NCI-H2196 treated with DMSO at 0.1 percent for 48 hours (cell line): ENCODE measurements around the gene EPN2.

Source experiments
- DNase-seq: peaks from one replicate; lab custom pipeline; 2025; ENCODE audit not compliant: unreplicated experiment; lab: John Stamatoyannopoulos, UW

Gene EPN2

DNA sequence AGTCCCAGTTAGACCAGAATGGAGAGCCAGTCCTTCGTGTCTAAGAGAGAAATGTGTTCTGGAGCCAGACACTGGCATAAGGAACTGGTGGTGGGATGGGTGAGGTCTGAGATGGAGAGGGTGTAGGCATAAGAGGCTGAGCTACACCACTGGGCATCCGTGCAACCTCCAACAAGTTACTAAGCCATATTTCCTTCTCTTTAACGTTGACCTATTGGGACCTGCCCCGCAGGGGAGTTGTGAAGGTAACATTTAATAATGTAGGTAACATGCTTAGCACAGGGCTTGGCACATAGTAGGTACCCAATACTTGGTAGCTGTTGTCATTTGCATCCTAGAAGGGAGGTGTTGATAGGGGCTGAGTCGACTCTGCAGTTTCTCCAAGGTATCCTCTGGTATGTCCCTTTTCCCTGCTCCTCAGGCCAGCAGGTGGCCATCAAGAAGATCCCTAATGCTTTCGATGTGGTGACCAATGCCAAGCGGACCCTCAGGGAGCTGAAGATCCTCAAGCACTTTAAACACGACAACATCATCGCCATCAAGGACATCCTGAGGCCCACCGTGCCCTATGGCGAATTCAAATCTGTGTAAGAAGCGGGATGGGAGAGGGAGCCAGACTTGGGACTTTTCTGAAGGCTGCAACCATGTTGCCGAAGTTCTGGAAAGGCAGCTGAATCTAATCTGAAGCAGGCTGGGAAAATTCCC is 142.3 kb downstream of the EPN2 start:
- no peak for DNase-seq

DNA sequence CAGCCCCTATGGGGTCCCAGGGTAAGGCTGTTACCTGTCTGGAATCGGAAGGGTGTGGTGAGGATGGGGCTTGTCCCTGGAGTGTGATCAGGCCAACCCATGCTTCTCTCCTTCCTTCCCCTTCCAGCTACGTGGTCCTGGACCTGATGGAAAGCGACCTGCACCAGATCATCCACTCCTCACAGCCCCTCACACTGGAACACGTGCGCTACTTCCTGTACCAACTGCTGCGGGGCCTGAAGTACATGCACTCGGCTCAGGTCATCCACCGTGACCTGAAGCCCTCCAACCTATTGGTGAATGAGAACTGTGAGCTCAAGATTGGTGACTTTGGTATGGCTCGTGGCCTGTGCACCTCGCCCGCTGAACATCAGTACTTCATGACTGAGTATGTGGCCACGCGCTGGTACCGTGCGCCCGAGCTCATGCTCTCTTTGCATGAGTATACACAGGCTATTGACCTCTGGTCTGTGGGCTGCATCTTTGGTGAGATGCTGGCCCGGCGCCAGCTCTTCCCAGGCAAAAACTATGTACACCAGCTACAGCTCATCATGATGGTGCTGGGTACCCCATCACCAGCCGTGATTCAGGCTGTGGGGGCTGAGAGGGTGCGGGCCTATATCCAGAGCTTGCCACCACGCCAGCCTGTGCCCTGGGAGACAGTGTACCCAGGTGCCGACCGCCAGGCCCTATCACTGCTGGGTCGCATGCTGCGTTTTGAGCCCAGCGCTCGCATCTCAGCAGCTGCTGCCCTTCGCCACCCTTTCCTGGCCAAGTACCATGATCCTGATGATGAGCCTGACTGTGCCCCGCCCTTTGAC is 143.5 kb downstream of the EPN2 start:
- no peak for DNase-seq

DNA sequence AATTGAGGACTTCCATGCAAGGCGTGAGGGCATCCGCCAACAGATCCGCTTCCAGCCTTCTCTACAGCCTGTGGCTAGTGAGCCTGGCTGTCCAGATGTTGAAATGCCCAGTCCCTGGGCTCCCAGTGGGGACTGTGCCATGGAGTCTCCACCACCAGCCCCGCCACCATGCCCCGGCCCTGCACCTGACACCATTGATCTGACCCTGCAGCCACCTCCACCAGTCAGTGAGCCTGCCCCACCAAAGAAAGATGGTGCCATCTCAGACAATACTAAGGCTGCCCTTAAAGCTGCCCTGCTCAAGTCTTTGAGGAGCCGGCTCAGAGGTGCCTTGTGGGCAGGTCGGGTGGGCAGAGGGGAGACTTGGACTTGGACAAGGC is 144.2 kb downstream of the EPN2 start:
- DNase-seq = no peak

DNA sequence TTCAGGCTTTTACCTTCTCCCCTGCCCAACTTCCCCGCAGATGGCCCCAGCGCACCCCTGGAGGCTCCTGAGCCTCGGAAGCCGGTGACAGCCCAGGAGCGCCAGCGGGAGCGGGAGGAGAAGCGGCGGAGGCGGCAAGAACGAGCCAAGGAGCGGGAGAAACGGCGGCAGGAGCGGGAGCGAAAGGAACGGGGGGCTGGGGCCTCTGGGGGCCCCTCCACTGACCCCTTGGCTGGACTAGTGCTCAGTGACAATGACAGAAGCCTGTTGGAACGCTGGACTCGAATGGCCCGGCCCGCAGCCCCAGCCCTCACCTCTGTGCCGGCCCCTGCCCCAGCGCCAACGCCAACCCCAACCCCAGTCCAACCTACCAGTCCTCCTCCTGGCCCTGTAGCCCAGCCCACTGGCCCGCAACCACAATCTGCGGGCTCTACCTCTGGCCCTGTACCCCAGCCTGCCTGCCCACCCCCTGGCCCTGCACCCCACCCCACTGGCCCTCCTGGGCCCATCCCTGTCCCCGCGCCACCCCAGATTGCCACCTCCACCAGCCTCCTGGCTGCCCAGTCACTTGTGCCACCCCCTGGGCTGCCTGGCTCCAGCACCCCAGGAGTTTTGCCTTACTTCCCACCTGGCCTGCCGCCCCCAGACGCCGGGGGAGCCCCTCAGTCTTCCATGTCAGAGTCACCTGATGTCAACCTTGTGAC is 144.7 kb downstream of the EPN2 start:
- DNase-seq = no peak

DNA sequence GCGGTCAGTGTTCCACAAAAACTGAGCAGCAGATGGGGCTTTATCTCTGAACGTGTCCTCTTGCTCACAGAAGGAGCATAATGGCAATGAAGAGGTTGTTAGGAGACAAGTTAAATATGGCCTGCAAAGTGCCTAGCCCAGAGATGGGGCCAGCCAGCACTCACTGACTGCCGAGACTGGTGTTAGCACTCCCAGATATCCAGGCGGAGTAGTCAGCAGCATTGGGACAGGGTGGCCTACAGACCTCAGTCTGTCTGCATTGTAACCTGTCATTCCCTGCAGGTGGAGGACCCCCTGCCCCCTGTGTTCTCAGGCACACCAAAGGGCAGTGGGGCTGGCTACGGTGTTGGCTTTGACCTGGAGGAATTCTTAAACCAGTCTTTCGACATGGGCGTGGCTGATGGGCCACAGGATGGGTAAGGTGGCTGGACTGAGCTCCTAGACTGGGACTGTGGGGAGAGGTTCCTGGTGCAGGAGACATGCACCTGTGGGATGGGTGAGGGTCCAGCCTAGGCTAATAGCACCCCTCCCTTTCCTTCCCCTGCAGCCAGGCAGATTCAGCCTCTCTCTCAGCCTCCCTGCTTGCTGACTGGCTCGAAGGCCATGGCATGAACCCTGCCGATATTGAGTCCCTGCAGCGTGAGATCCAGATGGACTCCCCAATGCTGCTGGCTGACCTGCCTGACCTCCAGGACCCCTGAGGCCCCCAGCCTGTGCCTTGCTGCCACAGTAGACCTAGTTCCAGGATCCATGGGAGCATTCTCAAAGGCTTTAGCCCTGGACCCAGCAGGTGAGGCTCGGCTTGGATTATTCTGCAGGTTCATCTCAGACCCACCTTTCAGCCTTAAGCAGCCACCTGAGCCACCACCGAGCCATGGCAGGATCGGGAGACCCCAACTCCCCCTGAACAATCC is 145.6 kb downstream of the EPN2 start:
- no peak for DNase-seq

DNA sequence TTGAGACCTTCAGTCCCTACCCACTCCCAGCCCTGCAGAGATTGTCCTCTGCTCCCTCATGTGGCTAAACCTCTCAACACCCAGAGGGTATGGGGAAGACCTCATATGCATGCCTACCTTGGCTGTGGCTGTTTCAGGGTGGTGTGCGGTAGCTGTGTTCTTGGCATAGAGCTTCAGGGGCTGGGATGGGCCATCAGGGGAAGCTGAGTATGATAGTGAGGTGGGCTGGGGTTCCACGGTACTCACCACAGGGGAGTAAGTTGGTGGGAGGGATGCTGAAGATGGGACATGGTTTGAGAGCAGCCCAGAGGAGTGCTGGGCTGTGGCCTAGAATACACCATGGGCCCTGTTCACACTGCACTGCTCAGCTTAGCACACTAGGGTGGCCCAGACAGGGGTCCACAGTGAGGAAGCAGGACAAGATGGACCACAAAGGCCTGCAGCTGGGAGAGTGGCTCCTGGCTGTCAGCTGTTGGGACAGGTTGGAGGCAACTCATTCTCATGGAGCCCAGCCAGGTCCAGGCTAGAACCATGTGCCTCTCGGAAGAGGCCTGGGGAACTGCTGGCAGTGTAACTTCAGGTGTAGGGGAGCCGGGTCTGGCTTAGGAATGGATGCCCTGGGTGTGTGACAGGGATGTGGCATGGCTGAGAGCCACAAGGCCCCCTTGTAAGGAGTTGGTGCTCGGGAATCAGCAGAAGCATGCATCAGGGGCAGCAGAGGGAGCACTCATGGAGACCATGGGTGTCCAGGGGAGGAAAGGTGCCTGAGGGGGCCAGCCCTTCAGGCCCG is 146.7 kb downstream of the EPN2 start:
- DNase-seq = no peak

DNA sequence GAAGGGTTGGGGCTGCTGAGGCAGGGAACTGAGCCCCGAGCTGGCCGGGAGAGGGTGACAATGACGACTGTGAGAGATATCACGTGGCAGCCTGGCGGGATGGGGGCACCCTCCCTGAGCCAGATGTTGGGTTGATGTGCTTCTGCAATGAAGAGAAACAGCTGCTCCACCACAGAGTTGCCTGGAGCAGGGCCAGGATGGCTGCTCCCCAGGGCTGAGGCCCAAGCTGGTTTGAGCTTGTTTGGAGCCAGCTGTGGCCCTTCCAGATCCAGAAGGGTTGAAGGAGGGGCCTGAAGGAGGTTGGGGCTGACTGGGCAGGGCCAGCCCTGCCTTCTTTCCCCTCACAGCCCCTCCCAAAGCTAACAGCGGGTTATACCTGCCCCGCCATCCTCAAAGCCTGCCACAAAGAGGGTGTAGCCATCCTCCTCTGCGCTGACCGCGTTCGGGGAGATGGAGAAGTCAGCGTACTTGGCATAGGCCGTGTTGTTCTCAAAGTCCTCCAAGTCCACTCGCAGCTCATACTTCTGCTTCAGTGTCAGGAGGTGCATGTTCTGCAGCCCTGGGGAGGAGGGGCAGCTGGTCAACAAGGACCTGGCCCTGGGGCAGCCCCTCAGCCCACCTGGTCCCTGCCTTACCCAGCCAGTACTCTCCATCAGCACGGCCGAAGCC is 147.7 kb downstream of the EPN2 start:
- no peak for DNase-seq

DNA sequence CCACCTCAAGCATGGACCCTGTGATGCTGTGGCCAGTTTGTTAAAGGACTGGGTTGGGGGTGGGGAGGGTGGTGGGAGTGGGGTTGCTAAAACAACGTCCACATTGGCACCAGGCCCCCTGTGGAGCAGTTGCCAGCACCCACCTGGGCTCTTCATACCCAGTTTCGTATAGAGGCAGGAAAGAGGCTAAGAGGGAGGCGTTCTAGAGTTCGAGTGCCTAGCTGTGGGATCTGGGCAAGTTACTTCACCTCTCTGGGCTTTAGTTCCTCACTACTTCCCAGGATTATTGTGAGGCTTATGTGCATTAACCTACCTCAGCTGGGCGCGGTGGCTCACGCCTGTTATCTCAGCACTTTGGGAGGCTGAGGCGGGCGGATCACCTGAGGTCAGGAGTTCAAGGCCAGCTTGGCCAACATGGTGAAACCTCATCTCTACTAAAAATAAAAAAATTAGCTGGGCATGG is 148.4 kb downstream of the EPN2 start:
- no peak for DNase-seq
